ENCODE measurements around the gene CRISPLD2.

Gene CRISPLD2

GRCh38 chr16:84803146-84803545 is 16.6 kb upstream of the CRISPLD2 start:
- DNase-seq = no peak

- DNase-seq = no peak
Observed at GRCh38 chr16:84804326-84804725, 15.5 kb upstream of the CRISPLD2 start.

- DNase-seq = no peak
Observed at GRCh38 chr16:84806256-84806889, 13.4 kb upstream of the CRISPLD2 start.

GRCh38 chr16:84806890-84807258 is 12.9 kb upstream of the CRISPLD2 start:
- DNase-seq = no peak

- no peak for DNase-seq
Observed at GRCh38 chr16:84807776-84808175, 12.0 kb upstream of the CRISPLD2 start.

GRCh38 chr16:84808826-84809225 is 11.0 kb upstream of the CRISPLD2 start:
- no peak for DNase-seq

GRCh38 chr16:84810518-84811273 is 9.1 kb upstream of the CRISPLD2 start:
- DNase-seq = no peak

GRCh38 chr16:84811529-84811928 is 8.3 kb upstream of the CRISPLD2 start:
- DNase-seq = no peak

- no peak for DNase-seq
Observed at GRCh38 chr16:84813141-84813934, 6.4 kb upstream of the CRISPLD2 start.

GRCh38 chr16:84815462-84815861 is 4.3 kb upstream of the CRISPLD2 start:
- no peak for DNase-seq

GRCh38 chr16:84816023-84816422 is 3.8 kb upstream of the CRISPLD2 start:
- DNase-seq = no peak

GRCh38 chr16:84816485-84816884 is 3.3 kb upstream of the CRISPLD2 start:
- DNase-seq = no peak

- no peak for DNase-seq
Observed at GRCh38 chr16:84817206-84817605, 2.6 kb upstream of the CRISPLD2 start.

- no peak for DNase-seq
Observed at GRCh38 chr16:84817613-84818012, 2.2 kb upstream of the CRISPLD2 start.

- no peak for DNase-seq
Observed at GRCh38 chr16:84818133-84818532, 1.7 kb upstream of the CRISPLD2 start.

- no peak for DNase-seq
Observed at GRCh38 chr16:84818989-84819643, 669 bp upstream of the CRISPLD2 start.

- no peak for DNase-seq
Observed at GRCh38 chr16:84820305-84820684, 510 bp downstream of the CRISPLD2 start.

- DNase-seq = no peak
Observed at GRCh38 chr16:84820771-84821170, 986 bp downstream of the CRISPLD2 start.

GRCh38 chr16:84821179-84821578 is 1.4 kb downstream of the CRISPLD2 start:
- no peak for DNase-seq

GRCh38 chr16:84821728-84822689 is 2.2 kb downstream of the CRISPLD2 start:
- no peak for DNase-seq

GRCh38 chr16:84822990-84823389 is 3.2 kb downstream of the CRISPLD2 start:
- DNase-seq = no peak

- DNase-seq = no peak
Observed at GRCh38 chr16:84823484-84823883, 3.7 kb downstream of the CRISPLD2 start.
